Myocyte (in vitro differentiated cells): ENCODE measurements around the gene NKD2. TPM values are rescaled to one million over a fixed set of nuclear protein-coding genes. Genes with fewer than 3 reads are reported as not detected.
"Not testable (repeated sequence)": the region's sequence is repeated elsewhere in the genome, so short reads cannot be mapped to it uniquely, and the experiment has no call there.

Experiments
- DNase-seq: peaks from one replicate; pipeline ENCODE4 v3.0.0-alpha.2; 2012; ENCODE audit warnings: low read depth
- polyA plus RNA-seq: library from polyadenylated mRNA; unstranded; fragments of >200 nt; gene quantifications from one replicate; pipeline ENCODE4 v1.2.1, GENCODE V29; 2012; ENCODE audit warnings: missing spikeins
- total RNA-seq: library from RNA; depleted of rRNA; stranded (reverse); fragments of >200 nt; gene quantifications from 2 replicates; pipeline ENCODE4 v1.2.3, GENCODE V29; 2014

Gene NKD2
- not detected in 2 replicates for total RNA-seq
- polyA plus RNA-seq: 0.10 TPM

GRCh38 chr5:1008451-1009358 lies at the start of gene NKD2:
NKD2 (plus strand) TSS chr5:1008802; CDS start chr5:1009058, 256 bp downstream.
- no peak for DNase-seq

GRCh38 chr5:959581-960531 lies 48.7 kb upstream of the NKD2 start:
- no peak for DNase-seq

DNA sequence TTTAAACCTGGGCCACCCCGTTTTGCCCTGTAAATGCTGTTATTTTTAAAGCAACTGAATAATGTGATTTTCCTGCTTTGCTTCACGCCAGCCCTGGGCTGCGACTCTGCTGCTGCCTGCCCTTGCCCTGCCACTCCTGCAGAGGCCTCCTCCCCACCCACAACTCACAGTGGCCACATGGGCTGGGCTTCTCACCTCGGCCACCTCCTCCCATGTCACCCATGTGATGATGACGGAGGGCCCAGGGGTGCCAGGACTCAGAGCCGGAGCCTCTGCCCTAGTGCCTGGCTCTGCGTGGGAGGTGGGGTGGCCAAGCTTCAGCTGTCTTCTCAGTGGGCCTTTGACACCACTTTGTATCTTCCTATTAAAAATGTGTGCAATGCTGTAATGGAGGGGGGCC lies 48.1 kb upstream of the NKD2 start:
- DNase-seq: no peak

- DNase-seq: no peak
Measured at GRCh38 chr5:961002-961710, 47.4 kb upstream of the NKD2 start.

GRCh38 chr5:961711-962240 lies 46.8 kb upstream of the NKD2 start:
- DNase-seq: no peak

GRCh38 chr5:962386-962785 lies 46.2 kb upstream of the NKD2 start:
- DNase-seq: no peak

- DNase-seq: no peak
Measured at GRCh38 chr5:962801-963200, 45.8 kb upstream of the NKD2 start.

DNA sequence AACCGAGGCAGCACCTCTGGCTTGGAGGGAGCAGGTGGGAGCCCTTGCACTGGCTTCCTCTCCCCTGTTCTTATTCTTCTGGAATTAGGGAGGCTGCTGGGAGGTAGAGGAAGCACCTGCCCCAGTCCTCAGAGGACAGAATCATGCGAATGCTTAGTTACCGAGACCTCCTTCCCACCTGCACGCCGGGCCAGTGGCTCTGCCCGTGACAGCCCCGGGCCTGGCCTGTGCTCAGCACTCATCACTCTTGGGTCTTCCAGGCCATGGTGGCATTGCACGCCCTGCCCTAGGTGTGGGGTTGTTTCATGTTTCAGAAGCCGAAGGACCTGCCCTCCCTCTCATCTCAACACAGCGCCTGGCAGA lies 45.3 kb upstream of the NKD2 start:
- DNase-seq: no peak

DNA sequence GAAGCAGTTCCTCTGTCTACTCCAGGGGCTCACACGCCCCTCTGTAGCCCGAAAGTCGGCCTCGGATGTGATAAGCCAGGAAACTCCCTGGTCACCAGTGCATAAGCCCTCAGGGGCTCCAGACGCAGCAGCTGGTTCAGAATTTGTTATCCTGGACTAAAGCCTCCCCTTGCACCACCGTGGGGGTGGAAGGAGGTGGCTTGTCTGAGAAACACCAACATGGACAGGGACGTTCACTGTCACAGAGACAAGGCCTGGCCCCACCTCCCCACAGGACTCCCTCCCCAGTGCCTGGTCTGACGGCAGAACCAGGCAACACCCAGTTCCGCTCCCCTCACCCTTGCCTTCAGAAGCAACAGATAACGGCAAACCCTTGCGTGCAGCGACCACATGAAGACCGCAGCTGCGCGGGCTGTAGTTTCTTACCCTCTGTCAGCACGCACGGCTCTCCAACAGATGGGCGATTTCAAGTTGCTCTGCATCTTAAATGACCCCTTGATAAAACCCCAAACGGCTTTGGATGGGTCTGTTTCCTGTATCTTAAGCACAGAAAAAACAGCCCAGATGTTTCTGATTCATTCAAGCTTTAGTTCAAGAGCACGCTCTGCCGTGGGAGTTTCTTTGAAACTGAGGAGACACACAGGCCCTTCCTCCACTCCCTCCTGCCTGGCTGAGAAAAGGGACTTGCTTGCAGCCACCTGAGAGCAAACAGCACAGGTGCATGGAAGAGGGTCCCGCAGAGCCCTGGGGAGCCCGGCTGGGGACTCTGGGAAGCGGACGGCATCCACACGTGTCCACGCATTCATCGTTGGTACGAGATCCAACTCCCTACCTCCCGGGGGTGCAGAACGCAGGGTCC lies 44.7 kb upstream of the NKD2 start:
- no peak for DNase-seq

GRCh38 chr5:964821-965220 lies 43.8 kb upstream of the NKD2 start:
- no peak for DNase-seq

- DNase-seq: no peak
Measured at GRCh38 chr5:965604-966344, 42.8 kb upstream of the NKD2 start.

DNA sequence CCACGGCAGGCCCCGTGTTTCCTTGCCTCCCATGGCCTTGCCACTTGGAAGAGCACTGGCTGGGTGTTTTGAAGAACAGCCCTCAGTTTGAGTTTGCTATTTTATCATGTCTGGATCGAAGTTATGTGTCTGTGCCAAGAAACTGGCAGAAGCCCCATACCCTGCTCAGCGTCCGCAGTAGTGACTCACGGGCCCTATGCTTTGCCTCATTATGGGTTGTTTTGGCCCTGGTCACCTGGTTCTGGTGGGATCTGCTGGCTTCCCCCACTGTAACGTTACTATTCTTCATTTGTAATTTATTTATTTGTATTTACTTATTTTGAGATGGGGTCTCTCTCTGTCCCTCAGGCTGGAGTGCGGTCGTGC lies 42.3 kb upstream of the NKD2 start:
- DNase-seq: no peak

- no peak for DNase-seq
Measured at GRCh38 chr5:966941-967340, 41.7 kb upstream of the NKD2 start.

GRCh38 chr5:968881-969280 lies 39.7 kb upstream of the NKD2 start:
- DNase-seq: no peak

GRCh38 chr5:969408-969839 lies 39.2 kb upstream of the NKD2 start:
- DNase-seq: peak; percentile 13

DNA sequence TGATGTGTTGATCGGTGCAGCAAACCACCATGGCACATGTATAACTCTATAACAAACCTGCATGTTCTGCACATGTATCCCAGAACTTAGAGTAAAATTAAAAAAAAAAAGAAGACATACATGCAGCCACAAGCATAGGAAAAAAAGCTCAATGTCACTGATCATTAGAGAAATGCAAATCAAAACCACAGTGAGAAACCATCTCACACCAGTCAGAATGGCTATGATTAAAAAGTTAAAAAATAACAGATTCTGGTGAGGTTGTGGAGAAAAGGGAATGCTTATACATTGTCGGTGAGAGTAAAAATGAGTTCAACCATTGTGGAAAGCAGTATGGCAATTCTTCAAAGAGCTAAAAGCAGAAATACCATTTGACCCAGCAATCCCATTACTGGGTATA lies 36.0 kb upstream of the NKD2 start:
- not testable (repeated sequence) for DNase-seq

DNA sequence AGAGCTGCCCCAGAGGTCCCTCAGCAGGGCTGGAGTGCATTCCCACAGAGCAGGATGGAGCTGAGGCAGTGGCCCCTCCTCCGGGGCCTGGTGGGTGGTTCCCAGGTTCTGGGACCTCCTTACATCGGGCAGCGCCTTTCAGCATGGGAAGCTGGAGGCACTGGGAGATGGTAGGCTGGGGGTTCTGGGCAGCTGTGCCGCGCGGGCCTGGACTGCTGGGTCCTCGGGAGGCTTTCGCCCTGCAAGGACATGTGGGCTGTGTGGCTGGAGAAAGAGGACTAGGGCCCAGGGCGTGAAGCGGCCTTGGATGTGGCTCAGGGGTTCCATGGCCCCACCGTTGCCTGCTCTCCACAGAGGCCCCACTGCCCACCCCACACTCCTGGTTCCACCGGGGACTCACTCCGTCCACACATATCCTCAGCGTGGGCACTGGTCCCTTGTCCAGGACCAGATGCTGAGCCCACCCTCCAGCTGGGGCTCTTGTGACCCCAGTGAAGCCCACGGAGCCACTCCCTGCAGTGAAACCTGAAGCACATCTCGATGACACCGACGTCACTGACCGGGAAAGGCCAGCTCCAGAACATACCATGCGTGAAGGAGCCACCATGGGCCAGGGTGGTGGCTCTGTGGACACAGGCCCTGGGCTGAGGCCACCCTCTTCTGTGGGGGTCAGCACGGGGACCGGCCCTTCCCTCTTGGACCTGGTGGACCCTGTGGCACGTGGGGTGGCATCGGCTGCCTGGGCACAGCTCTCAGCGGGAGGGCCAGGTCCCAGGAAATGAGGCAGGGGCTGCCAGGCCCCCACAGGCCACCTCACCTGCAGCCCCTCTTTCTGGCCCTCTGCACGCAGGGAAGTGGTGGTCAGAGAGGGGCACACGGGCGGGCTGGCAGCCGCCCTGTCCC lies 31.5 kb upstream of the NKD2 start:
- no peak for DNase-seq

DNA sequence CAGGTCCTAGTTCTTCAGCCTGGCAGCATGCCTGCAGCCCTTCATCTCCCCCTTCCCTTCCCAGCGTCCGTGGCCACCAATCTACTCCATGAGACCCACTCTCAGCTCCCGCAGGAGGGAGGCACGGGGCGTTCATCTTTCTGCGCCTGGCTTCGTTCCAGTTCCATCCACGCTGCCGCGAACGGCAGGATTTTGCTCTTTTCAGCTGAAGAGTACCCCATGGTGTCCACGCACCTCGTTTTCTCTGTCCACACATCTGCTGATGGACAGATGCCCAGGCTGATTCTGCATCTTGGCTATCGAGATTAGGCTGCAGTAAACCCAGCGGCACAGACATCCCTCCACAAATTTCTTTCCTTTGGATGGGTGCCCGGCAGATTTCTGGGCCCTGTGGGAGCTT lies 30.5 kb upstream of the NKD2 start:
- DNase-seq: no peak
